ENCODE results near the gene KRT76.

GRCh38 chr12:52800259-52800917 is 23.2 kb upstream of the KRT76 start:
- TF ChIP-seq EZH2phosphoT487 (IDR thresholded peaks at IDR 0.05; ENCODE audit: insufficient read depth, low read depth) (no peak), EZH2 (IDR thresholded peaks at IDR 0.05; ENCODE audit: insufficient read depth, poor library complexity, severe bottlenecking) (no peak)

All from GM23248 (cell line).